ENCODE results near the gene SMARCC1.

Gene SMARCC1

DNA sequence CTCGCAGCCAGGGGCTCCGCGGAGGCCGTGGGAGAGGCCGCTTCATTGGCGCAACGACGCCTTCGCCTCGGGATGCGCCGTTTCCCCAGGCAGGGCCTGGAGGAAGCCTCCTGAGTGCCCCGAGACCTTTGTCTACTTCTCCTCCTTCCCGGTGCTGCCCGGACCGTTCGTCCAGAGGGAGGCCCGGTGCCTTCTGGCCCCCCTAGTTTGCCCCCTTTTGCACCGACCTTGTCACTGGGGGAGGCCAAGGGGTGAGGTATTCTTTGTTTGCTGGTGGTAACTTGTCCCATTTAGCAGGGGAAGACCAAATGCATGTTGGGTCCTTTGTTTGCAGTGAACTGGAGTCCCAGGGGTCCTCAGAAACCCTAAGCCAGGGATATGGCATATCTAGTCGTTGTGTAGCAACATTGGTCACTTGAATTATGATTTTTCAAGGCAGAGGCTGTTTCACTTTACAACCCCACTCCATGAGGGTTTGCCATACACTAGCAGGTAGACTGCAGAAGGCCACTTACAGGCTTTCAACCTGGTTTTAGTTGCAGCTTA lies 21.9 kb upstream of the SMARCC1 start:
- H3K27ac ChIP-seq, result peak overlapping the region; percentile 95
- TF ChIP-seq, protein P1, sequence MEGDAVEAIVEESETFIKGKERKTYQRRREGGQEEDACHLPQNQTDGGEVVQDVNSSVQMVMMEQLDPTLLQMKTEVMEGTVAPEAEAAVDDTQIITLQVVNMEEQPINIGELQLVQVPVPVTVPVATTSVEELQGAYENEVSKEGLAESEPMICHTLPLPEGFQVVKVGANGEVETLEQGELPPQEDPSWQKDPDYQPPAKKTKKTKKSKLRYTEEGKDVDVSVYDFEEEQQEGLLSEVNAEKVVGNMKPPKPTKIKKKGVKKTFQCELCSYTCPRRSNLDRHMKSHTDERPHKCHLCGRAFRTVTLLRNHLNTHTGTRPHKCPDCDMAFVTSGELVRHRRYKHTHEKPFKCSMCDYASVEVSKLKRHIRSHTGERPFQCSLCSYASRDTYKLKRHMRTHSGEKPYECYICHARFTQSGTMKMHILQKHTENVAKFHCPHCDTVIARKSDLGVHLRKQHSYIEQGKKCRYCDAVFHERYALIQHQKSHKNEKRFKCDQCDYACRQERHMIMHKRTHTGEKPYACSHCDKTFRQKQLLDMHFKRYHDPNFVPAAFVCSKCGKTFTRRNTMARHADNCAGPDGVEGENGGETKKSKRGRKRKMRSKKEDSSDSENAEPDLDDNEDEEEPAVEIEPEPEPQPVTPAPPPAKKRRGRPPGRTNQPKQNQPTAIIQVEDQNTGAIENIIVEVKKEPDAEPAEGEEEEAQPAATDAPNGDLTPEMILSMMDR (conservative IDR thresholded peaks at IDR 0.05), result no peak

DNA sequence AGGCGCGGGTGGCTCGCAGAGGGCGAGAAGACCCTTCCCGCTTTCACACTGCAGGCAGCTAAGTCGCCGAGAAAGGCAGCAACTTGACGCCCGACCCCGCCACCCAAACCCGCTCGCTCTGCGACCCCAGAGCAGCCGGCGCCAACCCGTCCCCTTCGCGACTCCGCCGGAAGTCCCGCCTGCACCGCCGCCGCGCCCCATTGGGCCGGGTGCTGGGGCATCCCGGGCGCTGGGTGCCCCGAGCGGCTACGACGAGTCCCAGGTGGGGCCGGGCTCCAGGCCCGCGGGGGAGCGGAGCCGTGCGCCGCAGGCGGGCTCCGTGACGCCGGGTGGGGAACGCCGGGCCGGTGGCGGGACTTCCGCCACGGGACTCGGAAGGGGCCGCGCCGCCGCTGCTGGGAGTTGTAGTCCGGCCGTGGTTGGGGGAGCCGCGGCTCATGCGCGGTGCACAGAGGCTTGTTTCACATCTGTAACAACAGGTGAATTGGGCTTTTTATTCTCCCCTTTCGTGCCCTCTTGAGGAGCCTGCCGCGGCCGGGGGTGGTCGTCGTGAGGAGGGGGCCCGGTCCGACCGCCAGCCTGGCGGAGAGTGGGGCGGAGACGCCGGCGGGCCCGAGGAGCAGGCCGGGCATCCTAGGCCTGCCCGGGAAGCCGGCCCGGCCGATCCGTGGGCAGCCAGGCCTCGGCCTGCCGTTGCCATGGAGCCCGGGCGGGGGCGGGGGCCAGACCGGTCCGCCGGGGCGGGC lies 21.2 kb upstream of the SMARCC1 start, which contains the start of gene DHX30:
Gene DHX30 (plus strand): TSS at position 405 of the 746 bp plus-strand sequence. CDS start 7,546 bp downstream, outside the sequence.
- TF ChIP-seq, protein P1 (conservative IDR thresholded peaks at IDR 0.05), result no peak
- H3K27ac ChIP-seq, result peak within 1 kb of the TSS; percentile 95

DNA sequence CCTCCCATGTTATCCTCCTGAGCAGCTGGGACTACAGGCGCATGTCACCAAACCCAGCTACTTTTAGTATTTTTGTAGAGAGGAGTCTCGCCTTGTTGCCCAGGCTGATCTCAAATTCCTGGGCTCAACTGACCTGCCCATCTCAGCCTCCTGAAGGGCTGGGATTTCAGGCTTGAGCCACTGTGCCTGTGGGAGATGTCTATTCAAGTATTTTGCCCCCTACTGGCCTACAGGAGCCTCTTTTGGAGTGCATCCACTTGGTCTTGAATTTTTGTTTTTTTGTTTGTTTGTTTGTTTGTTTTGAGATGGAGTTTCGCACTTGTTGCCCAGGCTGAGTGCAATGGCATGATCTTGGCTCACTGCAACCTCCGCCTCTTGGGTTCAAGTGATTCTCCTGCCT lies 18.0 kb upstream of the SMARCC1 start:
- TF ChIP-seq, protein P1 (conservative IDR thresholded peaks at IDR 0.05), result peak; percentile 55
- H3K27ac ChIP-seq, result no peak overlapping the region

DNA sequence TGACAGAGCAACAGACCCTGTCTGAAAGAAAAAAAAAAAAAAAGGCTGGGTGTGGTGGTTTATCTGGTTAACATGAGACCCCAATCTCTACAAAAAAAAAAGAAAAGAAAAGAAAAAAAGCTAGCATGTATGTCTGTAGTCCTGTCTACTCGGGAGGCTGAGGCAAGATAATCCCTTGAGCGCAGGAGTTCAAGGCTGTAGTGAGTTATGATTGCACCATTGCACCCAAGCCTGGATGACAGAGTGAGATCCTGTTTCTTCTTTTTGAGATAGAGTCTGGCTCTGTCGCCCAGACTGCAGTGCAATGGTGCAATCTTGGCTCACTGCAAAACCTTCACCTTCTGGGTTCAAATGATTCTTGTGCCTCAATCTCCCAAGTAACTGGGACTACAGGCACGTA lies 12.9 kb upstream of the SMARCC1 start:
- TF ChIP-seq, protein P1 (conservative IDR thresholded peaks at IDR 0.05), result no peak
- no peak overlapping the region for H3K27ac ChIP-seq

DNA sequence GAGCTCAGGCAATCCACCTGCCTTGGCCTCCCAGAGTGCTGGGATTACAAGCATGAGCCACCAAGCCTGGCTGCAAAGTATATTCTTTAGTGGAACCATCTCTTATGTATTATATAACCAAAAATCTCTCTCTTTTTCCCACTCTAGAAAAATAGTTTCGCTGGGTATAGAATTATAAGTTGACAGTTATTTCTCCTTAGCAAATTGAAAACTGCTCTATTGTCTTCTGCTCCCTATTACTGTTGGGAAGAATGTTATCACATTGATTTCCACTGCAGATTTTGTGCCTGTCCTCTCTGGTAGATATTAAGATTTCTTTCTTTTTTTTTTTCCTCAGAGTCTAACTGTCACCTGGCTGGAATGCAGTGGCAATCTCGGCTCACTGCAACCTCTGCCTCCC lies 11.0 kb upstream of the SMARCC1 start:
- H3K27ac ChIP-seq, result no peak overlapping the region
- TF ChIP-seq, protein P1 (conservative IDR thresholded peaks at IDR 0.05), result no peak

DNA sequence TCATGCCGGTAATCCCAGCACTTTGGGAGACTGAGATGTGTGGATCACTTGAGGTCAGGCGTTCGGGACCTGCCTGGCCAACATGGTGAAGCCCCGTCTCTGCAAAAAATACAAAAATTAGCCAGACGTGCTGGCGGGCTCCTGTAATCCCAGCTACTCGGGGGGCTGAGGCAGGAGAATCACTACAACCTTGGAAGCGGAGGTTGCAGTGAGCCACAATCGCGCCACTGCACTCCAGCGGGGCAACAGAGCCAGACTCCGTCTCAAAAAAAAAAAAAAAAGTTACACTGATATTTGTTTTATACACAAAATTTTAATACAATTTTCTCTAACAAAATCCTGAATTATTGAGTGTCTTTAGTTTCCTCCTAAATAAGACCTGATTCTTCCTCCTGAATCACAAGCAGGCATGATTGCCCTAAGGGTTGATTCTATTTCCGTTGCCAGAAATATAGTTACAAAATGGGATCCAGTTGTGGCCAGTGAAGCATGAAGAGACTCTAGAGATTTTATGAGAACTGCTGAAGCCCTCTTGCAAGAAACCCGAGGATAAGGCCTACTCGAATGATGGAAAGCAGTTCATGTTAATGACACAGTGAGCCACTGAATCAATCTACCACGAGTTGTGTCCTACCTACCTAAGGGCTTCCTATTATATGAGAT lies 9.6 kb upstream of the SMARCC1 start:
- TF ChIP-seq, protein P1 (conservative IDR thresholded peaks at IDR 0.05), result no peak
- peak overlapping the region; percentile 17; the same call in 1 of the 2 replicates for H3K27ac ChIP-seq

DNA sequence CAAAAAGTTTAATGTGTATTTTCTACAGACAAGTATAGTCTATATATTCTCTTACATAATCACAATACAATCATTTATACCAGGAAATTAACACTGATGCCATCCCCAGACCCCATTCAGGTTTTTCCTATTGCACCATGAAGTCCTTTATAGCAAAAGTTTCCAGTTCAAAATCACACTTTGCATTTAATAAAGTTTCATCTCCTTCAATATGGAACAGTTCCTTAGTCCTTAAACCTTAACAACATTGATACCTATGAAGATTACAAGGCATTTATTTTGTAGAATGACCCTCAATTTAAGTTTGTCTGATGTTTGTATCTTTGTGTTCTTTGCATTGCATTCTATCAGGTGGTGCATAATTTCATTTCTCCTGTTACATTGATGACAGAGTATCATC lies 2.0 kb upstream of the SMARCC1 start:
- no peak overlapping the region; the same call in 1 of the 2 replicates for H3K27ac ChIP-seq
- TF ChIP-seq, protein P1 (conservative IDR thresholded peaks at IDR 0.05), result no peak

Data from VCaP (cell line).